Endothelial cell of umbilical vein (primary cell): ENCODE measurements around the gene FANCC. TPM values are rescaled to one million over a fixed set of nuclear protein-coding genes. Genes with fewer than 3 reads are reported as not detected.

Experiments used
- BruUV-seq: library from RNA; stranded (reverse); fragments of 400-500 nt; replicated peaks from 2 replicates; lab custom pipeline; 2021; lab: Mats Ljungman, UMichigan
- CTCF ChIA-PET: fragments of 300-600, 350-600 bp; sonication (Branson Sonifier 250); formaldehyde crosslinking; loops from one replicate; lab custom pipeline; 2021; ENCODE audit warnings: antibody characterized with exemption, inconsistent platforms; lab: Charles Lee
- POLR2A ChIA-PET: fragments of 300-600, 350-600 bp; sonication (Branson Sonifier 250); formaldehyde crosslinking; loops from one replicate; lab custom pipeline; 2021; ENCODE audit warnings: antibody characterized with exemption, inconsistent platforms; lab: Charles Lee
- DNase-seq: peaks from one replicate; pipeline ENCODE4 v3.0.0-alpha.2; 2011; ENCODE audit warnings: low read depth, low spot score
- FAIRE-seq: peaks from 2 replicates; lab custom pipeline; 2011; peaks lifted over from hg19 to GRCh38; lab: Jason Lieb, UNC
- H2AFZ ChIP-seq: 2 replicates; pipeline ENCODE4 v1.6.0; 2012; ENCODE audit warnings: low read depth, low read length, control low read depth, inconsistent platforms
- H3K27ac ChIP-seq: 2 replicates; pipeline ENCODE4 v1.5.1; 2011; ENCODE audit warnings: low read depth, mild to moderate bottlenecking, control low read depth, low read length, moderate library complexity; ENCODE audit not compliant: insufficient read depth
- H3K27me3 ChIP-seq, 2 experiments: 2 replicates each; pipeline versions ENCODE4 v1.6.0 to v1.6.1; 2011; ENCODE audit warnings: low read length in 2 of 2, mixed read lengths in 1 of 2; ENCODE audit not compliant: control insufficient read depth in 2 of 2, insufficient read depth in 2 of 2
- H3K36me3 ChIP-seq, 2 experiments: 2 replicates in 1 of 2; 3 replicates in 1 of 2; pipeline ENCODE4 v1.5.1; 2011; ENCODE audit warnings: low read length in 2 of 2, mild to moderate bottlenecking in 1 of 2, moderate library complexity in 1 of 2; ENCODE audit not compliant: control insufficient read depth in 2 of 2, insufficient read depth in 2 of 2; ENCODE audit errors: extremely low read depth in 1 of 2
- H3K4me1 ChIP-seq: 3 replicates; pipeline ENCODE4 v1.5.1; 2011; ENCODE audit warnings: mild to moderate bottlenecking, low read length; ENCODE audit not compliant: control insufficient read depth, insufficient read depth; ENCODE audit errors: extremely low read depth
- H3K4me2 ChIP-seq: 2 replicates; pipeline ENCODE4 v1.6.1; 2011; ENCODE audit warnings: low read length, control low read depth, mixed read lengths; ENCODE audit not compliant: insufficient read depth
- H3K4me3 ChIP-seq, 3 experiments: fragments of 200-600 bp in 1 of 3; sonication (generic), shearing (Covaris generic) in 1 of 3; replicated peaks in 1 of 3; 2 replicates each; pipeline ENCODE4 v1.5.1; 2011 to 2016; ENCODE audit warnings: control low read depth in 3 of 3, low read length in 3 of 3, mild to moderate bottlenecking in 2 of 3, inconsistent platforms in 1 of 3, low read depth in 1 of 3, moderate library complexity in 1 of 3; ENCODE audit not compliant: insufficient read depth in 1 of 3
- H3K79me2 ChIP-seq: 2 replicates; pipeline ENCODE4 v1.6.0; 2012; ENCODE audit warnings: low read length, inconsistent platforms; ENCODE audit not compliant: control insufficient read depth, insufficient read depth
- H3K9ac ChIP-seq: replicated peaks from 2 replicates; pipeline ENCODE3; 2011; ENCODE audit warnings: low read length, control low read depth; ENCODE audit not compliant: insufficient read depth; ENCODE audit errors: extremely low read depth
- H3K9me1 ChIP-seq: replicated peaks from 3 replicates; pipeline ENCODE4 v1.6.0; 2011; ENCODE audit warnings: mild to moderate bottlenecking, low read length; ENCODE audit not compliant: control insufficient read depth, insufficient read depth; ENCODE audit errors: extremely low read depth
- H3K9me3 ChIP-seq: replicated peaks from 2 replicates; pipeline ENCODE4 v1.5.1; 2012; ENCODE audit warnings: low read length, inconsistent platforms; ENCODE audit not compliant: control insufficient read depth, insufficient read depth
- H4K20me1 ChIP-seq: replicated peaks from 2 replicates; pipeline ENCODE3; 2011; ENCODE audit warnings: mild to moderate bottlenecking, low read length; ENCODE audit not compliant: control insufficient read depth, insufficient read depth; ENCODE audit errors: extremely low read depth
- FOS ChIP-seq: IDR thresholded peaks from 2 replicates; pipeline ENCODE4 v1.6.1; 2011; ENCODE audit warnings: mild to moderate bottlenecking, low read length, moderate library complexity, borderline replicate concordance; ENCODE audit not compliant: insufficient read depth
- GATA2 ChIP-seq: IDR thresholded peaks from 2 replicates; pipeline ENCODE4 v1.7.0; 2011; ENCODE audit warnings: low read depth, mild to moderate bottlenecking, moderate library complexity, mixed read lengths, low read length; ENCODE audit not compliant: insufficient read length, insufficient read depth
- JUN ChIP-seq: IDR thresholded peaks from 2 replicates; pipeline ENCODE4 v1.6.1; 2011; ENCODE audit warnings: borderline replicate concordance, low read depth; ENCODE audit not compliant: insufficient read length, insufficient read depth
- MYC ChIP-seq: IDR thresholded peaks from one replicate; pipeline ENCODE4 v1.6.1; 2011; ENCODE audit warnings: mild to moderate bottlenecking, low read depth, low read length
- POLR2AphosphoS5 ChIP-seq: IDR thresholded peaks from 2 replicates; pipeline ENCODE4 v1.6.1; 2012; ENCODE audit warnings: low read depth, mild to moderate bottlenecking, control low read depth, low read length, moderate library complexity; ENCODE audit not compliant: insufficient read depth
- dilution Hi-C: fragments of 300-500 bp; cut with MboI; formaldehyde crosslinking; loops from one replicate; pipeline ENCODE4 v1.15.0; 2019; ENCODE audit warnings: low sequenced_read_pairs; ENCODE audit not compliant: extremely low pct_ligation_motif_present
- intact Hi-C: fragments of 100-400 bp; cut with micrococcal nuclease; formaldehyde crosslinking; loops from one replicate; pipeline ENCODE4 v1.10.0; 2022
- polyA plus RNA-seq, 4 experiments: library from polyadenylated mRNA; depleted of rRNA in 3 of 4; stranded (reverse) in 3 of 4; unstranded in 1 of 4; fragments of >200 nt; gene quantifications; 2 replicates each; pipeline versions ENCODE4 v1.2.1 to v1.2.3, GENCODE V29; 2011 to 2012; ENCODE audit warnings: missing spikeins in 1 of 4
- total RNA-seq: library from RNA; stranded (reverse); gene quantifications from 2 replicates; pipeline ENCODE4 v1.2.3, GENCODE V29; 2021
- TF ChIP-seq, protein P1 (sequence below), 2 donors: IDR thresholded peaks; 1 replicate in 1 of 2; 2 replicates in 1 of 2; pipeline ENCODE4 v1.5.1; 2011; ENCODE audit warnings: low read length in 2 of 2, mild to moderate bottlenecking in 2 of 2, moderate library complexity in 2 of 2, control low read depth in 1 of 2, inconsistent platforms in 1 of 2, low read depth in 1 of 2; ENCODE audit not compliant: insufficient read depth in 1 of 2; ENCODE audit errors: extremely low read depth in 1 of 2
- TF ChIP-seq, protein P2 (sequence below): IDR thresholded peaks from 2 replicates; pipeline ENCODE4 v1.6.1; 2011; ENCODE audit not compliant: insufficient read depth, insufficient read length

Gene FANCC
- total and polyA plus RNA-seq, 2 donors (not counting 3 experiments of a cell fraction or from before 2014, with no cell fraction given) = 5.7 to 13.1 TPM

DNA sequence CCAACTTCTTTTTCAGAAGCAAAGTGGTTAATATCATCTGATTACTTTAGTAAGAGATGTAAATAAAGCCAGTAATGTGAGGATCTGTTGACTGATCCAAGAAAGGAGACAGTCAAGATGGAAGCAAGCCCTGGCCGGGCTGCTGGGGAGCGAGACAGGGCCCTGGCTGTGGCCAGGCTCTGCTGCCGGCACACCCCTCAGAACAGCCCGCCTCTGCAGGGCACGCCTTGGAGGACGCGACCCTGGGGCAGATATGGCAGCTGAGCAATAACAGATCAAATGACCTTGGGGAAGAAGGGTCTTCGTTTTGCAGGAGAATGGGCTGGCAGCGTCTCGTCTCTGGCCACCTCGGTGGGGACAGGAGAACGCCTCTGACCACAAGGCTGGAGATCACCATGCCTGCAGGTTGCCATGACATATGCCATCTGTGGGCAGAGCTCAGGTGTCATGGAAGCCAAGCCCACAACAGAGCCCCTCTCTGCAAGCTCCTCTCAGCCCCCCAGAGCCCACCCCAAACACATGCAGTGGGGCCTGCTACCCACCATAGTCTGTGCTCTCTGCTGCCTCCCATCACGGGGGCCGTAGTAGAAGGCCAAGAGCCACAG lies 206.5 kb downstream of the FANCC start:
- POLR2A ChIA-PET = no interaction called here
- CTCF ChIA-PET = interaction anchor here (1.3 to 1.7 kb wide), 2 partner anchors 17 to 329 kb away, joined by 4 to 8 read pairs; no protein-coding TSS in a partner anchor
- no peak overlapping the region for H3K4me2 ChIP-seq
- no peaks in the 10 kb centered on the region for H3K27me3 ChIP-seq
- TF ChIP-seq, protein P1, sequence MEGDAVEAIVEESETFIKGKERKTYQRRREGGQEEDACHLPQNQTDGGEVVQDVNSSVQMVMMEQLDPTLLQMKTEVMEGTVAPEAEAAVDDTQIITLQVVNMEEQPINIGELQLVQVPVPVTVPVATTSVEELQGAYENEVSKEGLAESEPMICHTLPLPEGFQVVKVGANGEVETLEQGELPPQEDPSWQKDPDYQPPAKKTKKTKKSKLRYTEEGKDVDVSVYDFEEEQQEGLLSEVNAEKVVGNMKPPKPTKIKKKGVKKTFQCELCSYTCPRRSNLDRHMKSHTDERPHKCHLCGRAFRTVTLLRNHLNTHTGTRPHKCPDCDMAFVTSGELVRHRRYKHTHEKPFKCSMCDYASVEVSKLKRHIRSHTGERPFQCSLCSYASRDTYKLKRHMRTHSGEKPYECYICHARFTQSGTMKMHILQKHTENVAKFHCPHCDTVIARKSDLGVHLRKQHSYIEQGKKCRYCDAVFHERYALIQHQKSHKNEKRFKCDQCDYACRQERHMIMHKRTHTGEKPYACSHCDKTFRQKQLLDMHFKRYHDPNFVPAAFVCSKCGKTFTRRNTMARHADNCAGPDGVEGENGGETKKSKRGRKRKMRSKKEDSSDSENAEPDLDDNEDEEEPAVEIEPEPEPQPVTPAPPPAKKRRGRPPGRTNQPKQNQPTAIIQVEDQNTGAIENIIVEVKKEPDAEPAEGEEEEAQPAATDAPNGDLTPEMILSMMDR (IDR thresholded peaks at IDR 0.05; ENCODE audit: extremely low read depth in 1 of 2, insufficient read depth in 1 of 2, low read depth in 1 of 2, low read length in 2 of 2) = no peak
- no peak for TF ChIP-seq FOS
- no peak for TF ChIP-seq GATA2
- no peak for TF ChIP-seq JUN
- TF ChIP-seq, protein P2, sequence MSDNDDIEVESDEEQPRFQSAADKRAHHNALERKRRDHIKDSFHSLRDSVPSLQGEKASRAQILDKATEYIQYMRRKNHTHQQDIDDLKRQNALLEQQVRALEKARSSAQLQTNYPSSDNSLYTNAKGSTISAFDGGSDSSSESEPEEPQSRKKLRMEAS = no peak
- TF ChIP-seq MYC = no peak
- no peak for TF ChIP-seq POLR2AphosphoS5
- dilution Hi-C loops = no loop called here
- H3K36me3 ChIP-seq = peaks cover 2 to 4% of the 10 kb centered on the region in 2 experiments
- no peaks in the 10 kb centered on the region for H3K79me2 ChIP-seq
- no peaks in the 10 kb centered on the region for H3K9me3 ChIP-seq
- no peak overlapping the region for H3K4me3 ChIP-seq
- no peak overlapping the region for H2AFZ ChIP-seq
- intact Hi-C loops = no loop called here
- peaks cover 5% of the 10 kb centered on the region for H3K4me1 ChIP-seq
- no TSS peak for BruUV-seq
- FAIRE-seq (no peak), DNase-seq (no peak)
- no peaks in the 10 kb centered on the region for H4K20me1 ChIP-seq
- H3K9me1 ChIP-seq = no peaks in the 10 kb centered on the region
- no peak overlapping the region for H3K27ac ChIP-seq
- no peak overlapping the region for H3K9ac ChIP-seq
